HepG2 (cell line): ENCODE results near the gene ARHGEF16. TPM values are rescaled to one million over a fixed set of nuclear protein-coding genes. Genes with fewer than 3 reads are reported as not detected.

Experiments used
- CHD2 ChIP-seq: IDR thresholded peaks from 2 replicates; pipeline ENCODE4 v1.6.1; 2011; ENCODE audit warnings: low read depth, low read length, improper control_type of control experiment
- FOXP4 ChIP-seq: sonication (generic); formaldehyde crosslinking; IDR thresholded peaks from 2 replicates; pipeline ENCODE4 v1.4.0; 2020; ENCODE audit warnings: missing genetic modification reagents
- GLI4 ChIP-seq: sonication (generic); formaldehyde crosslinking; IDR thresholded peaks from 2 replicates; pipeline ENCODE4 v1.5.1; 2020; ENCODE audit warnings: missing genetic modification reagents, mild to moderate bottlenecking, moderate library complexity, borderline replicate concordance
- HIVEP1 ChIP-seq: sonication (generic); formaldehyde crosslinking; IDR thresholded peaks from 2 replicates; pipeline ENCODE4 v1.4.0; 2020; ENCODE audit warnings: mild to moderate bottlenecking, missing genetic modification reagents
- IKZF4 ChIP-seq: sonication (generic); formaldehyde crosslinking; IDR thresholded peaks from 2 replicates; pipeline ENCODE4 v1.5.1; 2020; ENCODE audit warnings: borderline replicate concordance, mild to moderate bottlenecking, low read depth, missing genetic modification reagents; ENCODE audit errors: not compliant biosample characterization
- KLF6 ChIP-seq: IDR thresholded peaks from 2 replicates; pipeline ENCODE4 v1.8.0; 2016; ENCODE audit warnings: missing biosample characterization, missing genetic modification reagents
- KLF9 ChIP-seq: IDR thresholded peaks from 2 replicates; pipeline ENCODE4 v1.6.1; 2016; ENCODE audit warnings: low read depth
- KMT2B ChIP-seq: IDR thresholded peaks from 2 replicates; pipeline ENCODE4 v1.6.1; 2016; ENCODE audit warnings: missing genetic modification reagents, missing compliant biosample characterization
- NR2C2 ChIP-seq: sonication (generic); formaldehyde crosslinking; IDR thresholded peaks from 2 replicates; pipeline ENCODE4 v1.4.0; 2020; ENCODE audit warnings: missing genetic modification reagents, mild to moderate bottlenecking, moderate library complexity, borderline replicate concordance
- NR2F6 ChIP-seq, 2 experiments: IDR thresholded peaks; 2 replicates each; pipeline ENCODE4 v1.6.1; 2016; ENCODE audit warnings: antibody characterized with exemption in 1 of 2, mild to moderate bottlenecking in 1 of 2
- PTBP1 ChIP-seq: fragments of 200-400 bp; formaldehyde crosslinking; IDR thresholded peaks from 2 replicates; pipeline ENCODE4 v1.6.1; 2018; ENCODE audit warnings: low read length, low read depth; ENCODE audit not compliant: poor library complexity, severe bottlenecking
- SMARCE1 ChIP-seq: fragments of 450-650 bp; IDR thresholded peaks from 2 replicates; pipeline ENCODE4 v1.6.1; 2017; ENCODE audit warnings: borderline replicate concordance
- TCF7L2 ChIP-seq: IDR thresholded peaks from 2 replicates; pipeline ENCODE4 v1.6.1; 2011; ENCODE audit warnings: mild to moderate bottlenecking, low read depth, low read length, moderate library complexity
- ZBTB14 ChIP-seq: sonication (generic); formaldehyde crosslinking; IDR thresholded peaks from 2 replicates; pipeline ENCODE4 v1.4.0; 2020; ENCODE audit warnings: missing genetic modification reagents
- ZBTB8A ChIP-seq: sonication (generic); formaldehyde crosslinking; IDR thresholded peaks from 2 replicates; pipeline ENCODE4 v1.4.0; 2020; ENCODE audit warnings: mild to moderate bottlenecking, low read depth, missing genetic modification reagents, borderline replicate concordance
- ZC3H4 ChIP-seq: sonication (generic); formaldehyde crosslinking; IDR thresholded peaks from 2 replicates; pipeline ENCODE4 v1.4.0; 2020; ENCODE audit warnings: missing genetic modification reagents, borderline replicate concordance
- ZFYVE20 ChIP-seq: sonication (generic); formaldehyde crosslinking; IDR thresholded peaks from 2 replicates; pipeline ENCODE4 v1.8.0; 2023; ENCODE audit warnings: low read depth, mild to moderate bottlenecking, moderate library complexity, missing genetic modification reagents, borderline replicate concordance
- ZNF180 ChIP-seq: sonication (generic); formaldehyde crosslinking; IDR thresholded peaks from 2 replicates; pipeline ENCODE4 v1.4.0; 2020; ENCODE audit warnings: low read depth, missing genetic modification reagents, borderline replicate concordance
- ZNF570 ChIP-seq: sonication (generic); formaldehyde crosslinking; IDR thresholded peaks from 2 replicates; pipeline ENCODE4 v1.4.0; 2020; ENCODE audit warnings: mild to moderate bottlenecking, missing genetic modification reagents, borderline replicate concordance
- ZNF574 ChIP-seq: sonication (generic); formaldehyde crosslinking; IDR thresholded peaks from 2 replicates; pipeline ENCODE4 v1.4.0; 2020; ENCODE audit warnings: missing genetic modification reagents
- ZNF607 ChIP-seq: sonication (generic); formaldehyde crosslinking; IDR thresholded peaks from 2 replicates; pipeline ENCODE4 v1.5.1; 2020; ENCODE audit warnings: missing genetic modification reagents, mild to moderate bottlenecking, borderline replicate concordance
- ZNF800 ChIP-seq: sonication (generic); formaldehyde crosslinking; IDR thresholded peaks from 2 replicates; pipeline ENCODE4 v1.4.0; 2020; ENCODE audit warnings: missing genetic modification reagents
- ZNF891 ChIP-seq: sonication (generic); formaldehyde crosslinking; IDR thresholded peaks from 2 replicates; pipeline ENCODE4 v1.5.0; 2020; ENCODE audit warnings: mild to moderate bottlenecking, missing genetic modification reagents
- ZSCAN30 ChIP-seq: sonication (generic); formaldehyde crosslinking; IDR thresholded peaks from 2 replicates; pipeline ENCODE4 v1.5.0; 2020; ENCODE audit warnings: mild to moderate bottlenecking, missing genetic modification reagents
- polyA plus RNA-seq, 8 experiments: library from polyadenylated mRNA; depleted of rRNA in 3 of 8; stranded (reverse) in 7 of 8; unstranded in 1 of 8; fragments of >200 nt; fragmentation: Illumina TruSeq in 4 of 8; extraction: Trizol in 4 of 8; gene quantifications; 2 replicates each; pipeline versions ENCODE4 v1.2.1 to v1.2.3, GENCODE V29; 2011 to 2016; ENCODE audit warnings: low read depth in 4 of 8, missing spikeins in 1 of 8, mixed read lengths in 1 of 8; ENCODE audit not compliant: insufficient read depth in 1 of 8
- total RNA-seq, 5 experiments: library from RNA; depleted of rRNA; stranded (reverse); fragments of >200 nt; fragmentation: Illumina TruSeq; extraction: Trizol; gene quantifications; 2 replicates each; pipeline ENCODE4 v1.2.3, GENCODE V29; 2016; ENCODE audit warnings: low read depth in 1 of 5

Gene ARHGEF16
- total and polyA plus RNA-seq, 2 of the 13 experiments (the other 11 are each of a cell fraction or from before 2014, with no cell fraction given), result 20.3 to 39.9 TPM

- TF ChIP-seq ZNF800 (CRISPR knock-in tag) (no peak), ZNF570 (CRISPR knock-in tag) (no peak), NR2C2 (0 out of 2 replicates have a peak, but pooled peaks have one; percentile 32), GLI4 (no peak), KLF9 (CRISPR knock-in tag) (no peak), TCF7L2 (no peak), ZNF607 (CRISPR knock-in tag) (no peak), IKZF4 (CRISPR knock-in tag) (peak; percentile 41), ZFYVE20 (CRISPR knock-in tag) (no peak), HIVEP1 (CRISPR knock-in tag) (no peak), KLF6 (CRISPR knock-in tag) (no peak), ZNF891 (0 out of 2 replicates have a peak, but pooled peaks have one; percentile 31), ZBTB8A (CRISPR knock-in tag) (no peak), ZC3H4 (CRISPR knock-in tag) (no peak), CHD2 (no peak), KMT2B (no peak), ZBTB14 (CRISPR knock-in tag) (no peak), SMARCE1 (no peak), ZSCAN30 (CRISPR knock-in tag) (no peak), FOXP4 (CRISPR knock-in tag) (no peak), ZNF180 (CRISPR knock-in tag) (no peak), NR2F6 (IDR thresholded peaks at IDR 0.05) (no peak), NR2F6 (CRISPR knock-in tag; IDR thresholded peaks at IDR 0.05) (no peak), ZNF574 (CRISPR knock-in tag) (peak; percentile 42), PTBP1 (no peak)
These were observed 25.9 kb downstream of the ARHGEF16 start (continued) for GRCh38 chr1:3480369-3480719.
